Nephron (organoid): ENCODE results near the gene OIP5.

ENCODE experiments used
- H3K27ac Mint-ChIP-seq, 3 experiments: 2 replicates each; pipeline ENCODE4 v1.8.0; 2020; ENCODE audit warnings: mixed read lengths in 3 of 3, mild to moderate bottlenecking in 2 of 3, moderate library complexity in 1 of 3
- H3K27me3 Mint-ChIP-seq: 2 replicates; pipeline ENCODE4 v1.8.0; 2021; ENCODE audit warnings: low read depth, mild to moderate bottlenecking, moderate library complexity, mixed read lengths
- H3K36me3 Mint-ChIP-seq: 2 replicates; pipeline ENCODE4 v1.8.0; 2020; ENCODE audit warnings: low read depth, mixed read lengths
- H3K4me1 Mint-ChIP-seq: 2 replicates; pipeline ENCODE4 v1.8.0; 2020; ENCODE audit warnings: mixed read lengths
- H3K4me3 Mint-ChIP-seq, 3 experiments: 2 replicates each; pipeline ENCODE4 v1.8.0; 2020; ENCODE audit warnings: mild to moderate bottlenecking in 3 of 3, mixed read lengths in 3 of 3, moderate library complexity in 2 of 3
- H3K9me3 Mint-ChIP-seq: 2 replicates; pipeline ENCODE4 v1.8.0; 2020; ENCODE audit warnings: mixed read lengths
- TF ChIP-seq, protein P1 (sequence below), 3 experiments: fragments of 200-600 bp; sonication (generic); IDR thresholded peaks; one replicate each; pipeline ENCODE4 v1.5.0; 2021; ENCODE audit warnings: antibody characterized with exemption in 3 of 3; ENCODE audit not compliant: unreplicated experiment in 3 of 3

Gene OIP5

DNA sequence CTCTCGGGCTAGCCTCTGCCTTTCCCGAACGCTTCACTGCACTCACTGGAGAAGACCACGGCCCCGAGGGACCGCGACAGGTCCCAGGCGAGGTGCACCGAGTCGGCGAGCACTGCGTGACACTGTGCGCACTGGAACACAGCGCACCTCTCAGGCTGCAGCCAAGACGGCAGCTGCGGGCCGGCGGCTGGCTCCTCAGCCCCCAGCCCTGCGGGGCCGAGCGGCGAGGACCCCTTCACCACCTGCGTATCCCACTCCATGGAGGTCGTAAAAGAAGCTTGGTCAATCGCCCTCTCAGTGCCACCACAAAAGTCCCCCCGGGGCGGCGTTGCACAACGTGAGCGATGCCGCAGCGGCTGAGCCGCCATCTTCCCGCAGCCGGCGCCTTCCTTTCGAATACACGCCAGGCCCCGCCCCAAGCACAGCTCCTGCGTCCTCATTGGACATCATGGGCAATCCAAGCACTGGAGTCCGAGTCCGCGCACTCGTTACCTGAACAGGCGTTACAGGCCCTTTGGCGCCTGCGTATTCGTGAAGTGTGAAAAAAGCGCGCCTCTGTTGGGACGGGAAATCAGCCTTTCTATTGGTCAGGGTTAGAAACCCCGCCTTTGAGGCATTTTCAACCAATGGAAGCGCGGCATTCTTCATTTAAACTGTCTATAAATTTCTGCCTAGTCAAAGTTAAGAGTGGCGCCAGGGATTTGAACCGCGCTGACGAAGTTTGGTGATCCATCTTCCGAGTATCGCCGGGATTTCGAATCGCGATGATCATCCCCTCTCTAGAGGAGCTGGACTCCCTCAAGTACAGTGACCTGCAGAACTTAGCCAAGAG lies at the start of gene OIP5, which contains the start of gene NUSAP1:
Gene OIP5, minus strand, starts transcription at position 398 of the 832 bp plus-strand sequence. Its CDS starts 30 bp downstream, at position 368.
Gene NUSAP1, plus strand, starts transcription at position 688 of the 832 bp plus-strand sequence. Its CDS starts 77 bp downstream, at position 765.
- Mint-ChIP-seq H3K27ac (peak within 1 kb of the TSS; percentile 88 to 91 (median 88)), H3K36me3 (peaks cover 15% of the 10 kb centered on the region), H3K27me3 (no peaks in the 10 kb centered on the region), H3K9me3 (no peaks in the 10 kb centered on the region), H3K4me3 (peak within 1 kb of the TSS; percentile 96 to 99 (median 98)), H3K4me1 (peaks cover 33% of the 10 kb centered on the region)
- TF ChIP-seq, protein P1, sequence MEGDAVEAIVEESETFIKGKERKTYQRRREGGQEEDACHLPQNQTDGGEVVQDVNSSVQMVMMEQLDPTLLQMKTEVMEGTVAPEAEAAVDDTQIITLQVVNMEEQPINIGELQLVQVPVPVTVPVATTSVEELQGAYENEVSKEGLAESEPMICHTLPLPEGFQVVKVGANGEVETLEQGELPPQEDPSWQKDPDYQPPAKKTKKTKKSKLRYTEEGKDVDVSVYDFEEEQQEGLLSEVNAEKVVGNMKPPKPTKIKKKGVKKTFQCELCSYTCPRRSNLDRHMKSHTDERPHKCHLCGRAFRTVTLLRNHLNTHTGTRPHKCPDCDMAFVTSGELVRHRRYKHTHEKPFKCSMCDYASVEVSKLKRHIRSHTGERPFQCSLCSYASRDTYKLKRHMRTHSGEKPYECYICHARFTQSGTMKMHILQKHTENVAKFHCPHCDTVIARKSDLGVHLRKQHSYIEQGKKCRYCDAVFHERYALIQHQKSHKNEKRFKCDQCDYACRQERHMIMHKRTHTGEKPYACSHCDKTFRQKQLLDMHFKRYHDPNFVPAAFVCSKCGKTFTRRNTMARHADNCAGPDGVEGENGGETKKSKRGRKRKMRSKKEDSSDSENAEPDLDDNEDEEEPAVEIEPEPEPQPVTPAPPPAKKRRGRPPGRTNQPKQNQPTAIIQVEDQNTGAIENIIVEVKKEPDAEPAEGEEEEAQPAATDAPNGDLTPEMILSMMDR (IDR thresholded peaks at IDR 0.05; ENCODE audit: unreplicated experiment in 3 of 3) = peak; percentile 72 to 83 (median 81)

DNA sequence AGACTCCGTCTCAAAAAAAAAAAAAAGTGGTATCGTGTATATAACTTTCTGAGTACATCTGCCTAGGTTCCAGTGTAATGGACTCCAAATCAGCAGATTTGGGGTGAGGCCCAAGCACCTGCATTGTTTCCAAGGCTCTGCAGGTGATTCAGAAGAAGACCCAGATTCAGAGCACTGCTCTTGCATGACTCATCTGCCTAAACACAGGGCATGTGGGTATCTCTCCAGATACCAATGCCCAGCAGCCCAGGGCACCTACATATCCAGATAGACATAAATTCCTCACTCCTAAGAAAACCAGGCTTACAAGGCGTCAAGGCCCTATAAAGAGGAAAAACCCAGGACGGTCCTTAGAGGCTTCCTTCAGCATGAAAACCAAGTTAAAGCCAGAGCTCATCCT lies 45.6 kb upstream of the OIP5 start:
- Mint-ChIP-seq H3K36me3 (peaks cover 47% of the 10 kb centered on the region), H3K27ac (no peak overlapping the region), H3K4me1 (no peaks in the 10 kb centered on the region), H3K27me3 (no peaks in the 10 kb centered on the region), H3K9me3 (peaks cover 9% of the 10 kb centered on the region), H3K4me3 (no peak overlapping the region)
- TF ChIP-seq, protein P1 (IDR thresholded peaks at IDR 0.05; ENCODE audit: unreplicated experiment in 3 of 3) = no peak

DNA sequence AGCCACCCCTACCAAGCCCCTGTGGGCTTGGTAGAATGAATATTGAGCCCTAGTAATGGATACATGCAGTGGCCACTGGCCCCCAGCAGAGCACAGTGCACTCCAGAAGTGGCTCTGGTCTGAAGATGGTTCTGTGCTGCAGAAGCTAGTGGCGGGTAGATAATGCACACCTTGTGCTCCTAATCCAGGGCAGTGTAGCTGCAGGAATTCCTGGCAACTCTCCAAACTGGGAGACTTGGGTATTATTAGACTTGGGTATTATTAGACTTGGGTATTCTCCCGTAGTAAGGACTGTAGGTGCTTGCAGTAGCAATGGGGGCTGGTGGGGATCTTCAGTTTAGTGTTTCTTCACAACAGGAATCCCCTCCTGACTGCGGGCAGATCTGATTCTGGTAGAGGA lies 35.0 kb upstream of the OIP5 start:
- H3K4me3 Mint-ChIP-seq = no peak overlapping the region
- H3K27me3 Mint-ChIP-seq = no peaks in the 10 kb centered on the region
- no peaks in the 10 kb centered on the region for H3K4me1 Mint-ChIP-seq
- no peaks in the 10 kb centered on the region for H3K9me3 Mint-ChIP-seq
- H3K27ac Mint-ChIP-seq = no peak overlapping the region
- peaks cover 50% of the 10 kb centered on the region for H3K36me3 Mint-ChIP-seq
- TF ChIP-seq, protein P1 (IDR thresholded peaks at IDR 0.05; ENCODE audit: unreplicated experiment in 3 of 3) = no peak

DNA sequence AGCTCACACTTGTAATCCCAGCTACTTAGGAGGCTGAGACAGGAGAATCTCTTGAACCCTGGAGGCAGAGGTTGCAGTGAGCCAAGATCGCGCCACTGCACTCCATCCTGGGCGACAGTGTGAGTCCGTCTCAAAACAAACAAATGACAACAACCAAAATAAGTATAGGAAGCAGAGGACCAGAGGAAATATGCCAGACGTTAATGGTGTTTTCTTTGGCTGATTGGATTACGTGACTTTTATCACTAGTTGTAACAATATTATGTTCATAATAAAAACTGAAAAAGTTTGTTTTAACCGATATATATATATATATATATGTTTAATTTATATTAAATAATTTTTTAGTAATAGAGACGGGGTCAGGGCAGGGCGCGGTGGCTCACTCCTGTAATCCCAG lies 22.0 kb upstream of the OIP5 start:
- TF ChIP-seq, protein P1 (IDR thresholded peaks at IDR 0.05; ENCODE audit: unreplicated experiment in 3 of 3) = no peak
- peaks cover 59% of the 10 kb centered on the region for H3K36me3 Mint-ChIP-seq
- no peak overlapping the region for H3K27ac Mint-ChIP-seq
- no peak overlapping the region for H3K4me3 Mint-ChIP-seq
- no peaks in the 10 kb centered on the region for H3K27me3 Mint-ChIP-seq
- H3K9me3 Mint-ChIP-seq = no peaks in the 10 kb centered on the region
- H3K4me1 Mint-ChIP-seq = no peaks in the 10 kb centered on the region

DNA sequence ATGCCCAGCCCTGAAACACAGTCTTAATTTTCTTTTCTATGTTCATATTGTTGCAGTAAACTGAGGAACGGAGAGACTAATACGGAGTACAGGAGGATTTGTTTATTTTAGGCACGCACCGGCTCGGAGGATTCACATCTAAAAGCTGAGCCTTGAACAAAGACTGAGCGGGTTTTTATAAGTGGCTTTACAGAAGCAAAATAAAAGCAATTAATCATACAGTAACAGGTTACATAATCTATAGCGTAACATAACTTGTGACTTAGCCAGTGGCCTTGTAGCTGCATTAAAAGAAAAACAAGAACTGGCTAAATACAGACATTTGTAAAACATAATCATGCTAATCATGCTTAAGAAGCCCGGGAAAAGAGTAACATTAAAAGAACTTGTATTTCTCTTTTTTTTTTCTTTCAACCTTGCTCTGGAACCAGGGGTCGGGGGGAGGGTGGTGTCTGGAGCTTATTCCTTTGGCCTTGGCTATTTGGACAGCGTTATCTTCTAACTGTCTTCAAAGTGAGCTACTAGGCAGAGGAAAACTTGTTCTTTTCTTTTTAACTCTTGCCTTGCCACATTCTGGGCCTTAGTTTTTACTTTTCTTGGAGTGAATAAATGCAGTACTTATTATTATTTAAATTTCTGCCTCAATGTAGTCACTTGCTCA lies 17.8 kb upstream of the OIP5 start:
- Mint-ChIP-seq H3K4me1 (no peaks in the 10 kb centered on the region), H3K36me3 (peaks cover 58% of the 10 kb centered on the region), H3K4me3 (no peak overlapping the region), H3K27me3 (no peaks in the 10 kb centered on the region), H3K9me3 (no peaks in the 10 kb centered on the region), H3K27ac (no peak overlapping the region)
- TF ChIP-seq, protein P1 (IDR thresholded peaks at IDR 0.05; ENCODE audit: unreplicated experiment in 3 of 3) = no peak
